Tibial nerve (tissue), 4 donors: ENCODE measurements around the gene SCN5A.

Source experiments
- EP300 ChIP-seq, 2 donors: sonication (generic); formaldehyde crosslinking; IDR thresholded peaks; one replicate each; pipeline ENCODE4 v1.6.1; 2017; ENCODE audit warnings: antibody characterized with exemption in 2 of 2, mild to moderate bottlenecking in 1 of 2
- POLR2A ChIP-seq, 2 donors: fragments of 450-650 bp; IDR thresholded peaks; one replicate each; pipeline ENCODE4 v1.6.1; 2017; ENCODE audit warnings: antibody characterized with exemption in 2 of 2, mild to moderate bottlenecking in 2 of 2, moderate library complexity in 2 of 2
- TF ChIP-seq, protein P1 (sequence below), 5 experiments: fragments of 200-600 bp in 3 of 5; fragments of 450-650 bp in 2 of 5; sonication (generic) in 3 of 5; IDR thresholded peaks; one replicate each; pipeline ENCODE4 v1.5.1; 2016 to 2019; ENCODE audit warnings: antibody characterized with exemption in 5 of 5, mild to moderate bottlenecking in 3 of 5, moderate library complexity in 2 of 5

DNA sequence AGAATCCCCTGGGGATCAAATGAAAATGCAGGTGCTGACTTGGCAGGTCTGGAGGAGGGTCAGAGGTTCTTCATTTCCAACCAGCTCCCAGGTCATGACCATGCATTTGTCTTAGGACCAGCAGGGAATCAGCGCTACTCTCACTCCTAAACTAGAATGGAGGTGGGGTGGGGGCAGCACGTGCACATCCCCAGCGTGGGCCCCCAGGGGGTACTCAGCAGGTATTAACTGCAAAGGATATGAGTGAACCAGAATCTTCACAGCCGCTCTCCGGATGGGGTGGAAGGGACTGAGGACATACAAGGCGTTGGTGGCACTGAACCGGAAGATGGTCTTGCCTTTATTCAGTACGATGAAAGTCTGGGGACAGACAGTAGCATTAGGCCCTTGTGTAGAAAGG is 19.4 kb downstream of the SCN5A start:
- TF ChIP-seq, protein P1, sequence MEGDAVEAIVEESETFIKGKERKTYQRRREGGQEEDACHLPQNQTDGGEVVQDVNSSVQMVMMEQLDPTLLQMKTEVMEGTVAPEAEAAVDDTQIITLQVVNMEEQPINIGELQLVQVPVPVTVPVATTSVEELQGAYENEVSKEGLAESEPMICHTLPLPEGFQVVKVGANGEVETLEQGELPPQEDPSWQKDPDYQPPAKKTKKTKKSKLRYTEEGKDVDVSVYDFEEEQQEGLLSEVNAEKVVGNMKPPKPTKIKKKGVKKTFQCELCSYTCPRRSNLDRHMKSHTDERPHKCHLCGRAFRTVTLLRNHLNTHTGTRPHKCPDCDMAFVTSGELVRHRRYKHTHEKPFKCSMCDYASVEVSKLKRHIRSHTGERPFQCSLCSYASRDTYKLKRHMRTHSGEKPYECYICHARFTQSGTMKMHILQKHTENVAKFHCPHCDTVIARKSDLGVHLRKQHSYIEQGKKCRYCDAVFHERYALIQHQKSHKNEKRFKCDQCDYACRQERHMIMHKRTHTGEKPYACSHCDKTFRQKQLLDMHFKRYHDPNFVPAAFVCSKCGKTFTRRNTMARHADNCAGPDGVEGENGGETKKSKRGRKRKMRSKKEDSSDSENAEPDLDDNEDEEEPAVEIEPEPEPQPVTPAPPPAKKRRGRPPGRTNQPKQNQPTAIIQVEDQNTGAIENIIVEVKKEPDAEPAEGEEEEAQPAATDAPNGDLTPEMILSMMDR (IDR thresholded peaks at IDR 0.05), result no peak
- TF ChIP-seq POLR2A (IDR thresholded peaks at IDR 0.05) (no peak), EP300 (IDR thresholded peaks at IDR 0.05) (no peak)
